GM23338 (cell line): ENCODE data around the gene ANO6.

Experiments used
- CREB1 ChIP-seq: fragments of 250-450 bp; sonication (Bioruptor Pico); IDR thresholded peaks from 2 replicates; pipeline ENCODE4 v1.5.0; 2020; ENCODE audit warnings: low read depth, mild to moderate bottlenecking, moderate library complexity
- ETS1 ChIP-seq: IDR thresholded peaks from 2 replicates; pipeline ENCODE4 v1.6.1; 2016; ENCODE audit warnings: antibody characterized with exemption
- EZH2 ChIP-seq: fragments of 200-600 bp; sonication (generic); IDR thresholded peaks from one replicate; pipeline ENCODE4 v1.8.0; 2017; ENCODE audit warnings: antibody characterized with exemption, mild to moderate bottlenecking, low read depth; ENCODE audit not compliant: unreplicated experiment
- EZH2phosphoT487 ChIP-seq: fragments of 200-600 bp; sonication (generic); IDR thresholded peaks from one replicate; pipeline ENCODE4 v1.8.1; 2018; ENCODE audit warnings: antibody characterized with exemption; ENCODE audit not compliant: unreplicated experiment
- JUNB ChIP-seq: IDR thresholded peaks from one replicate; pipeline ENCODE4 v1.6.1; 2016; ENCODE audit warnings: antibody characterized with exemption; ENCODE audit not compliant: unreplicated experiment
- NANOG ChIP-seq: IDR thresholded peaks from 2 replicates; pipeline ENCODE4 v1.6.1; 2016; ENCODE audit warnings: antibody characterized with exemption, borderline replicate concordance
- POLR2AphosphoS5 ChIP-seq: IDR thresholded peaks from 2 replicates; pipeline ENCODE4 v1.6.1; 2016; ENCODE audit warnings: antibody characterized with exemption, low read depth
- STAT1 ChIP-seq: IDR thresholded peaks from one replicate; pipeline ENCODE4 v1.6.1; 2016; ENCODE audit warnings: antibody characterized with exemption; ENCODE audit not compliant: unreplicated experiment
- ZNF331 ChIP-seq: fragments of 250-450 bp; sonication (Bioruptor Pico); IDR thresholded peaks from 2 replicates; pipeline ENCODE4 v1.5.0; 2020; ENCODE audit warnings: low read depth, mild to moderate bottlenecking, moderate library complexity
- TF ChIP-seq, protein P1 (sequence below), 2 experiments: fragments of 200-600 bp in 1 of 2; sonication (generic) in 1 of 2; conservative IDR thresholded peaks; 2 replicates each; pipeline versions ENCODE4 v1.5.1 to v1.6.1; 2016 to 2017; ENCODE audit warnings: antibody characterized with exemption in 2 of 2, low read depth in 2 of 2, mild to moderate bottlenecking in 2 of 2, moderate library complexity in 1 of 2
- TF ChIP-seq, protein P2 (sequence below): IDR thresholded peaks from one replicate; pipeline ENCODE4 v1.6.1; 2018; ENCODE audit warnings: antibody characterized with exemption; ENCODE audit not compliant: unreplicated experiment
- TF ChIP-seq, protein P3 (sequence below): fragments of 250-450 bp; sonication (Bioruptor Pico); IDR thresholded peaks from 2 replicates; pipeline ENCODE4 v1.5.0; 2020; ENCODE audit warnings: mild to moderate bottlenecking, moderate library complexity

GRCh38 chr12:45462506-45462905, 246.6 kb downstream of the ANO6 start:
- TF ChIP-seq, protein P1, sequence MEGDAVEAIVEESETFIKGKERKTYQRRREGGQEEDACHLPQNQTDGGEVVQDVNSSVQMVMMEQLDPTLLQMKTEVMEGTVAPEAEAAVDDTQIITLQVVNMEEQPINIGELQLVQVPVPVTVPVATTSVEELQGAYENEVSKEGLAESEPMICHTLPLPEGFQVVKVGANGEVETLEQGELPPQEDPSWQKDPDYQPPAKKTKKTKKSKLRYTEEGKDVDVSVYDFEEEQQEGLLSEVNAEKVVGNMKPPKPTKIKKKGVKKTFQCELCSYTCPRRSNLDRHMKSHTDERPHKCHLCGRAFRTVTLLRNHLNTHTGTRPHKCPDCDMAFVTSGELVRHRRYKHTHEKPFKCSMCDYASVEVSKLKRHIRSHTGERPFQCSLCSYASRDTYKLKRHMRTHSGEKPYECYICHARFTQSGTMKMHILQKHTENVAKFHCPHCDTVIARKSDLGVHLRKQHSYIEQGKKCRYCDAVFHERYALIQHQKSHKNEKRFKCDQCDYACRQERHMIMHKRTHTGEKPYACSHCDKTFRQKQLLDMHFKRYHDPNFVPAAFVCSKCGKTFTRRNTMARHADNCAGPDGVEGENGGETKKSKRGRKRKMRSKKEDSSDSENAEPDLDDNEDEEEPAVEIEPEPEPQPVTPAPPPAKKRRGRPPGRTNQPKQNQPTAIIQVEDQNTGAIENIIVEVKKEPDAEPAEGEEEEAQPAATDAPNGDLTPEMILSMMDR (conservative IDR thresholded peaks at IDR 0.05; ENCODE audit: low read depth in 2 of 2) = no peak
- TF ChIP-seq POLR2AphosphoS5 (no peak), EZH2 (no peak), JUNB (no peak), CREB1 (CRISPR knock-in tag) (no peak), EZH2phosphoT487 (no peak), ETS1 (no peak), ZNF331 (no peak), STAT1 (no peak), NANOG (no peak)
- TF ChIP-seq, protein P2, sequence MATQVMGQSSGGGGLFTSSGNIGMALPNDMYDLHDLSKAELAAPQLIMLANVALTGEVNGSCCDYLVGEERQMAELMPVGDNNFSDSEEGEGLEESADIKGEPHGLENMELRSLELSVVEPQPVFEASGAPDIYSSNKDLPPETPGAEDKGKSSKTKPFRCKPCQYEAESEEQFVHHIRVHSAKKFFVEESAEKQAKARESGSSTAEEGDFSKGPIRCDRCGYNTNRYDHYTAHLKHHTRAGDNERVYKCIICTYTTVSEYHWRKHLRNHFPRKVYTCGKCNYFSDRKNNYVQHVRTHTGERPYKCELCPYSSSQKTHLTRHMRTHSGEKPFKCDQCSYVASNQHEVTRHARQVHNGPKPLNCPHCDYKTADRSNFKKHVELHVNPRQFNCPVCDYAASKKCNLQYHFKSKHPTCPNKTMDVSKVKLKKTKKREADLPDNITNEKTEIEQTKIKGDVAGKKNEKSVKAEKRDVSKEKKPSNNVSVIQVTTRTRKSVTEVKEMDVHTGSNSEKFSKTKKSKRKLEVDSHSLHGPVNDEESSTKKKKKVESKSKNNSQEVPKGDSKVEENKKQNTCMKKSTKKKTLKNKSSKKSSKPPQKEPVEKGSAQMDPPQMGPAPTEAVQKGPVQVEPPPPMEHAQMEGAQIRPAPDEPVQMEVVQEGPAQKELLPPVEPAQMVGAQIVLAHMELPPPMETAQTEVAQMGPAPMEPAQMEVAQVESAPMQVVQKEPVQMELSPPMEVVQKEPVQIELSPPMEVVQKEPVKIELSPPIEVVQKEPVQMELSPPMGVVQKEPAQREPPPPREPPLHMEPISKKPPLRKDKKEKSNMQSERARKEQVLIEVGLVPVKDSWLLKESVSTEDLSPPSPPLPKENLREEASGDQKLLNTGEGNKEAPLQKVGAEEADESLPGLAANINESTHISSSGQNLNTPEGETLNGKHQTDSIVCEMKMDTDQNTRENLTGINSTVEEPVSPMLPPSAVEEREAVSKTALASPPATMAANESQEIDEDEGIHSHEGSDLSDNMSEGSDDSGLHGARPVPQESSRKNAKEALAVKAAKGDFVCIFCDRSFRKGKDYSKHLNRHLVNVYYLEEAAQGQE = no peak
- TF ChIP-seq, protein P3, sequence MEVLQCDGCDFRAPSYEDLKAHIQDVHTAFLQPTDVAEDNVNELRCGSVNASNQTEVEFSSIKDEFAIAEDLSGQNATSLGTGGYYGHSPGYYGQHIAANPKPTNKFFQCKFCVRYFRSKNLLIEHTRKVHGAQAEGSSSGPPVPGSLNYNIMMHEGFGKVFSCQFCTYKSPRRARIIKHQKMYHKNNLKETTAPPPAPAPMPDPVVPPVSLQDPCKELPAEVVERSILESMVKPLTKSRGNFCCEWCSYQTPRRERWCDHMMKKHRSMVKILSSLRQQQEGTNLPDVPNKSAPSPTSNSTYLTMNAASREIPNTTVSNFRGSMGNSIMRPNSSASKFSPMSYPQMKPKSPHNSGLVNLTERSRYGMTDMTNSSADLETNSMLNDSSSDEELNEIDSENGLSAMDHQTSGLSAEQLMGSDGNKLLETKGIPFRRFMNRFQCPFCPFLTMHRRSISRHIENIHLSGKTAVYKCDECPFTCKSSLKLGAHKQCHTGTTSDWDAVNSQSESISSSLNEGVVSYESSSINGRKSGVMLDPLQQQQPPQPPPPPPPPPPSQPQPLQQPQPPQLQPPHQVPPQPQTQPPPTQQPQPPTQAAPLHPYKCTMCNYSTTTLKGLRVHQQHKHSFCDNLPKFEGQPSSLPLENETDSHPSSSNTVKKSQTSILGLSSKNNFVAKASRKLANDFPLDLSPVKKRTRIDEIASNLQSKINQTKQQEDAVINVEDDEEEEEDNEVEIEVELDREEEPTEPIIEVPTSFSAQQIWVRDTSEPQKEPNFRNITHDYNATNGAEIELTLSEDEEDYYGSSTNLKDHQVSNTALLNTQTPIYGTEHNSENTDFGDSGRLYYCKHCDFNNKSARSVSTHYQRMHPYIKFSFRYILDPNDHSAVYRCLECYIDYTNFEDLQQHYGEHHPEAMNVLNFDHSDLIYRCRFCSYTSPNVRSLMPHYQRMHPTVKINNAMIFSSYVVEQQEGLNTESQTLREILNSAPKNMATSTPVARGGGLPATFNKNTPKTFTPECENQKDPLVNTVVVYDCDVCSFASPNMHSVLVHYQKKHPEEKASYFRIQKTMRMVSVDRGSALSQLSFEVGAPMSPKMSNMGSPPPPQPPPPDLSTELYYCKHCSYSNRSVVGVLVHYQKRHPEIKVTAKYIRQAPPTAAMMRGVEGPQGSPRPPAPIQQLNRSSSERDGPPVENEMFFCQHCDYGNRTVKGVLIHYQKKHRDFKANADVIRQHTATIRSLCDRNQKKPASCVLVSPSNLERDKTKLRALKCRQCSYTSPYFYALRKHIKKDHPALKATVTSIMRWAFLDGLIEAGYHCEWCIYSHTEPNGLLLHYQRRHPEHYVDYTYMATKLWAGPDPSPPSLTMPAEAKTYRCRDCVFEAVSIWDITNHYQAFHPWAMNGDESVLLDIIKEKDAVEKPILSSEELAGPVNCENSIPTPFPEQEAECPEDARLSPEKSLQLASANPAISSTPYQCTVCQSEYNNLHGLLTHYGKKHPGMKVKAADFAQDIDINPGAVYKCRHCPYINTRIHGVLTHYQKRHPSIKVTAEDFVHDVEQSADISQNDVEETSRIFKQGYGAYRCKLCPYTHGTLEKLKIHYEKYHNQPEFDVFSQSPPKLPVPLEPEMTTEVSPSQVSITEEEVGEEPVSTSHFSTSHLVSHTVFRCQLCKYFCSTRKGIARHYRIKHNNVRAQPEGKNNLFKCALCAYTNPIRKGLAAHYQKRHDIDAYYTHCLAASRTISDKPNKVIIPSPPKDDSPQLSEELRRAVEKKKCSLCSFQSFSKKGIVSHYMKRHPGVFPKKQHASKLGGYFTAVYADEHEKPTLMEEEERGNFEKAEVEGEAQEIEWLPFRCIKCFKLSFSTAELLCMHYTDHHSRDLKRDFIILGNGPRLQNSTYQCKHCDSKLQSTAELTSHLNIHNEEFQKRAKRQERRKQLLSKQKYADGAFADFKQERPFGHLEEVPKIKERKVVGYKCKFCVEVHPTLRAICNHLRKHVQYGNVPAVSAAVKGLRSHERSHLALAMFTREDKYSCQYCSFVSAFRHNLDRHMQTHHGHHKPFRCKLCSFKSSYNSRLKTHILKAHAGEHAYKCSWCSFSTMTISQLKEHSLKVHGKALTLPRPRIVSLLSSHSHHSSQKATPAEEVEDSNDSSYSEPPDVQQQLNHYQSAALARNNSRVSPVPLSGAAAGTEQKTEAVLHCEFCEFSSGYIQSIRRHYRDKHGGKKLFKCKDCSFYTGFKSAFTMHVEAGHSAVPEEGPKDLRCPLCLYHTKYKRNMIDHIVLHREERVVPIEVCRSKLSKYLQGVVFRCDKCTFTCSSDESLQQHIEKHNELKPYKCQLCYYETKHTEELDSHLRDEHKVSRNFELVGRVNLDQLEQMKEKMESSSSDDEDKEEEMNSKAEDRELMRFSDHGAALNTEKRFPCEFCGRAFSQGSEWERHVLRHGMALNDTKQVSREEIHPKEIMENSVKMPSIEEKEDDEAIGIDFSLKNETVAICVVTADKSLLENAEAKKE (CRISPR knock-in tag) = no peak
